ENCODE results near the gene MAP4K4.

The MAP4K4 gene

DNA sequence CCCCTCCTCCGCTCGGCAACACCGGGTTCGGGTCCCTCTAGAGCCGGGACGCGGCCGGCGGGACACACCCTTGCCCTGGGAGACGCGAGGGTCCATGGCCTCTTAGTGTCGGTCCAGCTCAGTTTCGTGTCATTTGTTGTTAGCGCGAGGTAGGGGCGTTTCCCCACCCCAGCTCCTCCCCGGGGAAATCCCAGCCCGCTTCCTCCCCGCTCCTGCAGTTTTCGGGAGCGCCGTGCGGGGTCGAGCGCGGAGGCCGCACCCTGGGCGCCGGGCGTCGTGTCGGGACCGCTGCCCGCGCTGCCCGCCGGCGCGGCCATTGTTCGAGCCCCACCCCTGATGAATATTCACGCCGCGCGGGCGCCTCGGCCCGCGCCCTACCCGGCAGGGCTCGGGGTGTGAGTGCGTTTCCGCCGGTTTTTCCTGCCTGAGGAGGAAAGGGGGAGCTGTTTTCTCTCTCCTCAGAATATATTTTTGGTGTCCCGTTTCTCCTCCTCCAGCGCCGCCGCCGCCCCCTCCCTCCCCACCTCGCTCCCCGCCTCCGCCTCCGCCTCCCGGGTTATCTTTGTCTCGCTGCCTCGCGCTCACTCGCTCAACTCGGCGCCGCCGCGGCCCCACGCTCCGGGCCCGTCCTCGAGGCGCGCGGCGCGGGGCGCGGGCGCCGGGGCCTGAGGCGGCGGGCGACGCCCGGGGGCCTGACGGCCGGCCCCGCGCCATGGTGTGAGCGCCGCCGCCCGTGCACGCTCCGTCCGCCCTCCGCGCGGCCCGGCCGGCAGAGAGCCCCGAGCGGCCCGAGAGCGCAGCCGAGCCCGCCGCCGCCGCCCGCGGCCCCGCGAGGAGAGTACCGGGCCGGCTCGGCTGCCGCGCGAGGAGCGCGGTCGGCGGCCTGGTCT, at the start of gene MAP4K4:
MAP4K4 (plus strand) TSS at position 584 of the 890 bp plus-strand sequence. CDS start 374 bp downstream, outside the sequence.
- DNase-seq: peak; percentile 91

DNA sequence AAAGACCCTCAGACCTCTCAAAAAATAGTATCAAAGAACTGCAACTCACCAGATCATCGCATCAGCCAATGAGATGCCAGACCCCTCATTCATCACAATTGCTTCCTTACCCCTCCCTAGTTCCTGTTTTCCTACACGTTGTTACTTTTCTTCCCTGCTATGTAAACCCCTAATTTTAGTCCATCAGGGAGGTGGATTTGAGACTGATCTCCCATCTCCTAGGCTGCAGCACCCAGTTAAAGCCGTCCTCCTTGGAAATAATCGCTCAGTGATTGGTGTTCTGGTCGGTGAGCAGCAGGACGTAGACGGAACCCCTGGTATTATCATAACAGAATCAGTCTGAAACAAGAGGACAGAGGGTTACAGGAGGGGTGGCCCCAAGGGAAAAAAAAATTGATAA, 44.0 kb upstream of the MAP4K4 start:
- DNase-seq: no peak

GRCh38 chr2:101655702-101656422, 41.6 kb upstream of the MAP4K4 start:
- no peak for DNase-seq

DNA sequence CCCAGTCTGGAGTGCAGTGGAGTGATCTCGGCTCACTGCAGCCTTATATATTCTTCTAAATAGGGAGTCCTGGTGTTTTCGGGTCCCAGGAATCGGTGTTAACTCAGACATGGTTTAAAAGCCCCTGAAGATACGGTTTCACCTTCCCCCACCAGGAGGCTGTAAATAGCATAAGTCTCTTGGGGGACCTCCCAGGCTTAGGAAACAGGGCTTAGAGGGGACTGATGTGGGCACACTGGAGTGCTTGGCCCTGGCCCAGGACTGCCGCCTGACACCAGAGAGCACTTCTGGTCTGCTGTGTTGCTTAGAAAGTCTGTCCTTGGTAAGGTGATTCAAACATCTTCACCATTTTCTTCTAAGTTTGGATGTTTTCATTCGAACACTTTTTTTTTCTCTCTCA, 39.7 kb upstream of the MAP4K4 start:
- no peak for DNase-seq

- DNase-seq: no peak
These were observed 39.1 kb upstream of the MAP4K4 start for GRCh38 chr2:101658387-101658786.

GRCh38 chr2:101665312-101665711, 32.2 kb upstream of the MAP4K4 start:
- DNase-seq: no peak

DNA sequence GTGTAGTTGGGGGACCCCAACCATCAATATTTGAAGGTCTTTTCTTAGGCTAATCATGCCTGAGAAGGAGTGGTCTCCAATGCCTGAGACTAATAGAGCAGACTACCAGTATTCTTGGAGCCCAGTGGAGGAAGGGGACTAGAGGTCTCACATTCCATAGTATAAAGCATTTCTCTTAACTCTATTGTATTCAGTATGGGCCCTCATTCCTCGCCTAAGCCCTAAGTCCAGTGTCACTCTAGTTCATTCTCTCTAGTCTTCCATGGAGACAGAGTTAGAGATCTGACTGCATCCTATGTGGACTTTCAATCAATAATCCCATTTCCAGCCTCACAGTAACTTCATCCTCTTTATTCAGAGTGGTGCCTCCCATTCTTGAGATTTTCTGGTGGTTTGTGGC, 29.7 kb upstream of the MAP4K4 start:
- DNase-seq: no peak

DNA sequence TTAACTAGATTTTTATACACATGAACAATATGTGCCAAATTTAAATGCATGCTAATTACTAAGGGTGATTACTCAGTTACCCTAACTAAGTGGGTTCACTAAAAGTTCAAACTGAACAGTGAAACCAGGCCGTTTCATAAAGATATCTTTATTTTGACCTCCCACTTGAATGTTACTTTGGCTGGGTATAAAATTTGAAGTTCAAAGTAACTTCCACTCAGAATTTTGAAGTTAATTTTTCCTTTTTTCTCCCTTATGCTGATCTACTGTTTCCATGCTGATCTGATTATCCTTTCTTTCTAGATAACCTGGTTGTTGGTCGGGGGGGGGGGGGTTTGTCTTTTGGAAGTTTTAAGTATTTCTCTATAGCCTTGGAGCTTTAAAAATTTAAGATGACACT, 25.5 kb upstream of the MAP4K4 start:
- no peak for DNase-seq

DNA sequence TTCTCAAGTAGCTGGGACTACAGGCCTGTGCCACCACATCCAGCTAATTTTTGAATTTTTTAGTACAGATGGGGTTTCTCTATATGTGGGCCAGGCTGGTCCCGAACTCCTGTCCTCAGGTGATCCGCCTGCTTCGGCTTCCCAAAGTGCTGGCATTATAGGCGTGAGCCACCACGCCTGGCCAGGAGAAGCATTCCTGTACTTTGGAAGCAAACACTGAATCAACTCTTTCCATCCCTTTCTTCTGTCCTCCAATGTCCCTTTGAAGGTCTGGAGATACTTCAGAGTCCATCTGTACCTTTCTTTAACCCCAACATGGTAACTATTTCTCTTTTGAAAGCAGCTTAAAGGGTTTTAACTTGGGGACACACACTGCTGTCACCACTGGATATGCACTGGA, 23.6 kb upstream of the MAP4K4 start:
- DNase-seq: no peak

- no peak for DNase-seq
These were observed 22.0 kb upstream of the MAP4K4 start for GRCh38 chr2:101675512-101675911.

GRCh38 chr2:101676674-101677073, 20.8 kb upstream of the MAP4K4 start:
- no peak for DNase-seq

GRCh38 chr2:101677658-101678057, 19.8 kb upstream of the MAP4K4 start:
- DNase-seq: no peak

GRCh38 chr2:101678379-101678778, 19.1 kb upstream of the MAP4K4 start:
- no peak for DNase-seq

- no peak for DNase-seq
These were observed 18.3 kb upstream of the MAP4K4 start for GRCh38 chr2:101679037-101679726.

GRCh38 chr2:101679801-101680487, 17.6 kb upstream of the MAP4K4 start:
- DNase-seq: no peak

DNA sequence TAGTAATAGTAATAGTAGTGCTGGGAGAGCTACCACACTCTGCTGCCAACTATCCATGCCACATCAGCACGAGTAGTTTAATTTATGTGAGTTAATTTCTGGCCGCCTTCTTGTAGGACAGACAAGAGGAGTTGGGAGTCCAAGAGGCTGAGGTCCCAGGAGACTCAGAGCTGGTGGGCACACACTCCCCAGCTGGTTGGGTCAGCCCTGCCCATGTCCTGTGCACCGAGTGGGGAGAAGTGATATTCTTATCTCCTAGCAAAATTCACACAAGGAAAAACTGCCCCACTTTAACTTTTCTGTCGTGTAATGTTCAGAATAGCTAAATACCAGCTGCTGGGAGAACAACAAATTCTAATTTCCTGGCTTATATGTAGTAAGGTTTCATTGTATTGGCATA, 15.2 kb upstream of the MAP4K4 start:
- DNase-seq: no peak

DNA sequence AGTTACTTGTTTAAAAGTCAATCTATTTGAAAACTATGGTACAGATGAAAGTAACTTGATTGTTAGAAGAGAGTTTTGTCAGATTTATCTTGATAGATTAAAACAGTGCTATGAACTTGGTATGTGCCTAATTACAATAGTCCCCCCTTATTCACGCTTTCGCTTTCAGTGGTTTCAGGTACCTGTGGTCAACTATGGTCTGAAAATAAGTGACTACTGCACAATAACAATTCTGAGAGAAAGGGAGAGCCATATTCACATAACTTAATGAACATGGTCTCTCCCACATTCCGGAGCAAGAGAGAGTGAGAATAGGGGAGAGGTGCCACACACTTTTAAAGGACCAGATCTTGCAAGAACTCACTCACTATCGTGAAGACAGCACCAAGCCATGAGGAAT, 13.2 kb upstream of the MAP4K4 start:
- DNase-seq: no peak

- no peak for DNase-seq
These were observed 9.2 kb upstream of the MAP4K4 start for GRCh38 chr2:101688261-101688660.

DNA sequence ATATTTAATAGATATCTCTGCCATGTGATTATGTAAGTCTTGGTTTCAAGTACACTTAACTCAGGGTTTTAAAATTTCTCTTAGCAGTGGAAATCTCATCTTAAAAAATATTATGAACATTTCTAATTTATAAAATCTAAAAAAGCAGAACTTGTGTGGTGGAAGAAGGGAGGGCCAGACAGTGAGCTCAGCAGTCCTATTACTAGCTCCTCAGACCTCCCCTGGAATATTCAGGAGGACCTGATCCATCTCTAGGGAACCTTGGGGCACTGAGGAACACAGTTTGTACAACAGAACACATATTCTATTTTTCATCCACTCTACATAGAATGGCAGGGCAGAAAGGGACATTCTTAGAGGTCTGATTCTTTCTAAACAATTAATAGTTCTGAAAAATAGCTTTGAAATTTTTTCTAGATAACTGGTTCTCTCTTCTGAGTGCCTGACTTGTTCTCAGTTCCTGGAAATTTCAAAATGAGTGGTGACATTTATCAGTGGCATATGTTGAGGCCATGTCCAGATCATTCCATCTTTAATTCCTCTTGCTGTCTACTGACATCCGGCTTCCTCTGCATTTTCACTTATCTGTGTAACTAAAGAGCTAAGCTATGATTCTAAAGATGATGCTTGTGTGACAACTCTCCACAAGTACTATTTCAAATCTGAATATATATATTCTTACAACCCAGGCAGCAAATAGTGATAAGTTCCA, 8.2 kb upstream of the MAP4K4 start:
- DNase-seq: no peak

GRCh38 chr2:101690547-101691152, 6.9 kb upstream of the MAP4K4 start:
- DNase-seq: no peak

GRCh38 chr2:101692041-101692440, 5.5 kb upstream of the MAP4K4 start:
- no peak for DNase-seq

DNA sequence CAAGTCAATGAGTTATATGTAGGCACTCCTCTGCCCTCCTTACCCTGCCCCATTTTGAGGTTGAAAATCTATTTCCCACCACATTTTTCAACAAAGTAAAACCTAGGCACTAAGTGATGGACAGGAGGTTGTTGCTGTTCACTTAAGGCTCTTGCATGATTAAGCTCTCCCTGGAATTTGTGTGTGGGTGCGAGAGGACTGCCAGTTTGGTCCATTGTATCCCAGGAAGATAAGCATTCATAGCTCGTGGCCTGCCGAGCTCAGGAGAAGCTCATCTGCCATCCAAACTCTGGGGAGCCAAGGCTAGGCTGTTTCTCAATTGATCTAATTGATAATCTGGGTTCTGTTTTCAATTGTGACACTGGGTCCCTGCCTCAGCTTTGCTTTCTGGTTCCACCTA, 4.7 kb upstream of the MAP4K4 start:
- DNase-seq: no peak
